HUES48 (cell line): Measurements from ENCODE around the gene MIER2.

Experiments
- H3K27ac ChIP-seq: one replicate; pipeline ENCODE4 v1.7.0; 2013; ENCODE audit warnings: low read depth, low read length, inconsistent platforms
- H3K27me3 ChIP-seq: 2 replicates; pipeline ENCODE4 v1.6.1; 2013; ENCODE audit warnings: mild to moderate bottlenecking, low read length; ENCODE audit not compliant: control insufficient read depth, insufficient read depth
- H3K36me3 ChIP-seq: 2 replicates; pipeline ENCODE4 v1.6.1; 2013; ENCODE audit warnings: low read length; ENCODE audit not compliant: control insufficient read depth, insufficient read depth
- H3K4me1 ChIP-seq: 2 replicates; pipeline ENCODE4 v1.6.1; 2013; ENCODE audit warnings: mild to moderate bottlenecking, low read length; ENCODE audit not compliant: control insufficient read depth, insufficient read depth
- H3K4me3 ChIP-seq: 2 replicates; pipeline ENCODE4 v1.5.1; 2013; ENCODE audit warnings: mild to moderate bottlenecking, low read depth, low read length
- H3K9ac ChIP-seq: 2 replicates; pipeline ENCODE4 v1.6.1; 2013; ENCODE audit warnings: mild to moderate bottlenecking, low read depth, low read length, moderate library complexity
- H3K9me3 ChIP-seq: 2 replicates; pipeline ENCODE4 v1.6.1; 2013; ENCODE audit warnings: low read length; ENCODE audit not compliant: control insufficient read depth, insufficient read depth

The MIER2 gene

GRCh38 chr19:377801-378581, 33.4 kb upstream of the MIER2 start:
- Histone ChIP-seq H3K4me3 (no peak overlapping the region), H3K4me1 (no peaks in the 10 kb centered on the region), H3K36me3 (no peaks in the 10 kb centered on the region), H3K27me3 (no peaks in the 10 kb centered on the region), H3K27ac (no peak overlapping the region), H3K9me3 (no peaks in the 10 kb centered on the region), H3K9ac (no peak overlapping the region)

GRCh38 chr19:376111-376470, 31.5 kb upstream of the MIER2 start:
- Histone ChIP-seq H3K4me3 (no peak overlapping the region), H3K9ac (no peak overlapping the region), H3K4me1 (no peaks in the 10 kb centered on the region), H3K36me3 (no peaks in the 10 kb centered on the region), H3K27me3 (no peaks in the 10 kb centered on the region), H3K9me3 (no peaks in the 10 kb centered on the region), H3K27ac (no peak overlapping the region)

- no peaks in the 10 kb centered on the region for H3K4me1 ChIP-seq
- H3K27ac ChIP-seq = no peak overlapping the region
- no peaks in the 10 kb centered on the region for H3K36me3 ChIP-seq
- no peaks in the 10 kb centered on the region for H3K9me3 ChIP-seq
- no peaks in the 10 kb centered on the region for H3K27me3 ChIP-seq
- no peak overlapping the region for H3K4me3 ChIP-seq
- H3K9ac ChIP-seq = no peak overlapping the region
Measured at GRCh38 chr19:375395-376110, 31.0 kb upstream of the MIER2 start.

- no peak overlapping the region for H3K9ac ChIP-seq
- no peaks in the 10 kb centered on the region for H3K36me3 ChIP-seq
- H3K27ac ChIP-seq = no peak overlapping the region
- no peaks in the 10 kb centered on the region for H3K27me3 ChIP-seq
- no peaks in the 10 kb centered on the region for H3K9me3 ChIP-seq
- no peak overlapping the region for H3K4me3 ChIP-seq
- H3K4me1 ChIP-seq = no peaks in the 10 kb centered on the region
Measured at GRCh38 chr19:374886-375235, 30.3 kb upstream of the MIER2 start.

GRCh38 chr19:374183-374885, 29.7 kb upstream of the MIER2 start:
- no peaks in the 10 kb centered on the region for H3K9me3 ChIP-seq
- no peak overlapping the region for H3K9ac ChIP-seq
- H3K4me1 ChIP-seq = no peaks in the 10 kb centered on the region
- H3K36me3 ChIP-seq = no peaks in the 10 kb centered on the region
- H3K27ac ChIP-seq = no peak overlapping the region
- H3K4me3 ChIP-seq = no peak overlapping the region
- H3K27me3 ChIP-seq = no peaks in the 10 kb centered on the region

- Histone ChIP-seq H3K27ac (no peak overlapping the region), H3K4me1 (no peaks in the 10 kb centered on the region), H3K9ac (no peak overlapping the region), H3K36me3 (no peaks in the 10 kb centered on the region), H3K27me3 (no peaks in the 10 kb centered on the region), H3K4me3 (no peak overlapping the region), H3K9me3 (no peaks in the 10 kb centered on the region)
Measured at GRCh38 chr19:373391-374182, 29.0 kb upstream of the MIER2 start.

GRCh38 chr19:372306-372890, 27.8 kb upstream of the MIER2 start:
- H3K27me3 ChIP-seq = no peaks in the 10 kb centered on the region

GRCh38 chr19:371501-372168, 27.0 kb upstream of the MIER2 start:
- Histone ChIP-seq H3K4me3 (no peak overlapping the region), H3K4me1 (no peaks in the 10 kb centered on the region), H3K9me3 (no peaks in the 10 kb centered on the region), H3K36me3 (no peaks in the 10 kb centered on the region), H3K9ac (no peak overlapping the region), H3K27ac (no peak overlapping the region), H3K27me3 (no peaks in the 10 kb centered on the region)

More at GRCh38 chr19:372306-372890, 27.8 kb upstream of the MIER2 start:
- no peaks in the 10 kb centered on the region for H3K9me3 ChIP-seq
- H3K4me3 ChIP-seq = no peak overlapping the region
- no peak overlapping the region for H3K9ac ChIP-seq
- H3K36me3 ChIP-seq = no peaks in the 10 kb centered on the region
- no peak overlapping the region for H3K27ac ChIP-seq
- H3K4me1 ChIP-seq = no peaks in the 10 kb centered on the region

GRCh38 chr19:370641-371330, 26.2 kb upstream of the MIER2 start:
- no peaks in the 10 kb centered on the region for H3K4me1 ChIP-seq
- H3K4me3 ChIP-seq = no peak overlapping the region
- H3K27ac ChIP-seq = no peak overlapping the region
- H3K9me3 ChIP-seq = no peaks in the 10 kb centered on the region
- no peaks in the 10 kb centered on the region for H3K27me3 ChIP-seq
- H3K36me3 ChIP-seq = no peaks in the 10 kb centered on the region
- H3K9ac ChIP-seq = no peak overlapping the region

GRCh38 chr19:369876-370275, 25.3 kb upstream of the MIER2 start:
- Histone ChIP-seq H3K27ac (no peak overlapping the region), H3K27me3 (no peaks in the 10 kb centered on the region)

More at GRCh38 chr19:369876-370275, 25.3 kb upstream of the MIER2 start:
- H3K36me3 ChIP-seq = no peaks in the 10 kb centered on the region
- H3K4me1 ChIP-seq = no peaks in the 10 kb centered on the region
- no peak overlapping the region for H3K9ac ChIP-seq
- H3K4me3 ChIP-seq = no peak overlapping the region
- H3K9me3 ChIP-seq = no peaks in the 10 kb centered on the region
